PC-3 (cell line): ENCODE measurements around the gene GATA3. TPM values are rescaled to one million over a fixed set of nuclear protein-coding genes. Genes with fewer than 3 reads are reported as not detected.

Source experiments
- ATAC-seq: fragments of 200-7000 bp; cut with Tn5 transposase; 2 replicates; pipeline ENCODE4 v1.9.1; 2020; ENCODE audit warnings: mild to moderate bottlenecking, moderate library complexity
- BruUV-seq: library from RNA; stranded (reverse); fragments of 400-500 nt; replicated peaks from 2 replicates; lab custom pipeline; 2021; lab: Mats Ljungman, UMichigan
- CTCF ChIA-PET: fragments of 300-600 bp; sonication (Branson Sonifier 250); formaldehyde crosslinking; loops from one replicate; lab custom pipeline; 2022; ENCODE audit warnings: antibody characterized with exemption; lab: Charles Lee
- POLR2A ChIA-PET: fragments of 300-600 bp; sonication (Branson Sonifier 250); formaldehyde crosslinking; loops from one replicate; lab custom pipeline; 2022; ENCODE audit warnings: antibody characterized with exemption; ENCODE audit not compliant: unreplicated experiment; lab: Charles Lee
- DNase-seq: peaks from one replicate; pipeline ENCODE4 v3.0.0-alpha.2; 2015
- H2AFZ ChIP-seq: fragments of 300-600 bp; sonication (generic); 2 replicates; pipeline ENCODE4 v1.6.0; 2016; ENCODE audit warnings: antibody characterized with exemption, low read length
- H3F3A ChIP-seq: fragments of 300-600 bp; sonication (generic); one replicate; pipeline ENCODE4 v1.6.0; 2017; ENCODE audit warnings: antibody characterized with exemption, low read length, control low read depth, mild to moderate bottlenecking; ENCODE audit not compliant: unreplicated experiment
- H3K27ac ChIP-seq: fragments of 300-600 bp; sonication (generic); 2 replicates; pipeline ENCODE4 v1.5.1; 2016; ENCODE audit warnings: mild to moderate bottlenecking, low read length
- H3K27me3 ChIP-seq: fragments of 300-600 bp; sonication (generic); 2 replicates; pipeline ENCODE4 v1.6.1; 2016; ENCODE audit warnings: low read length, mixed read lengths
- H3K36me3 ChIP-seq: fragments of 300-600 bp; sonication (generic); 2 replicates; pipeline ENCODE4 v1.6.1; 2016; ENCODE audit warnings: low read depth, mixed run types, low read length, mixed read lengths
- H3K4me1 ChIP-seq: fragments of 300-600 bp; sonication (generic); 2 replicates; pipeline ENCODE4 v1.5.1; 2016; ENCODE audit warnings: low read length; ENCODE audit not compliant: insufficient read depth
- H3K4me2 ChIP-seq: fragments of 300-600 bp; sonication (generic); 2 replicates; pipeline ENCODE4 v1.6.0; 2016; ENCODE audit warnings: low read length
- H3K4me3 ChIP-seq: fragments of 300-600 bp; sonication (generic); 2 replicates; pipeline ENCODE4 v1.5.1; 2016; ENCODE audit warnings: mild to moderate bottlenecking, low read length, mixed read lengths
- H3K79me2 ChIP-seq: fragments of 300-600 bp; sonication (generic); 2 replicates; pipeline ENCODE4 v1.6.1; 2017; ENCODE audit warnings: low read length, mixed read lengths
- H3K9ac ChIP-seq: fragments of 300-600 bp; sonication (generic); 2 replicates; pipeline ENCODE4 v1.6.0; 2016; ENCODE audit warnings: mild to moderate bottlenecking, low read length
- H3K9me2 ChIP-seq: fragments of 300-600 bp; sonication (generic); replicated peaks from 2 replicates; pipeline ENCODE4 v1.6.1; 2016; ENCODE audit warnings: mixed run types, low read length, mixed read lengths
- H3K9me3 ChIP-seq: fragments of 300-600 bp; sonication (generic); 2 replicates; pipeline ENCODE4 v1.6.1; 2016; ENCODE audit warnings: low read length, mixed read lengths
- H4K20me1 ChIP-seq: fragments of 300-600 bp; sonication (generic); 2 replicates; pipeline ENCODE4 v1.6.1; 2016; ENCODE audit warnings: low read length, mixed read lengths
- CTCF ChIP-seq: fragments of 300-600 bp; sonication (generic); conservative IDR thresholded peaks from 2 replicates; pipeline ENCODE4 v1.5.1; 2017; ENCODE audit warnings: antibody characterized with exemption, low read depth, mild to moderate bottlenecking, low read length
- EZH2 ChIP-seq: fragments of 300-600 bp; sonication (generic); IDR thresholded peaks from one replicate; pipeline ENCODE4 v1.6.1; 2017; ENCODE audit warnings: antibody characterized with exemption, mild to moderate bottlenecking, low read length; ENCODE audit not compliant: unreplicated experiment
- EZH2phosphoT487 ChIP-seq: fragments of 300-600 bp; sonication (generic); IDR thresholded peaks from 2 replicates; pipeline ENCODE4 v1.6.1; 2018; ENCODE audit warnings: mild to moderate bottlenecking, antibody characterized with exemption, low read length, borderline replicate concordance
- intact Hi-C: fragments of 100-400 bp; cut with micrococcal nuclease; formaldehyde crosslinking; loops from 2 replicates; pipeline ENCODE4 v1.9.0; 2023
- total RNA-seq: library from RNA; depleted of rRNA; stranded (reverse); fragments of >200 nt; gene quantifications from 2 replicates; pipeline ENCODE4 v1.2.3, GENCODE V29; 2014

GATA3 gene
- total RNA-seq, 1 experiment from 2014 or later = 2.6 TPM

GRCh38 chr10:8032558-8032957 is 21.9 kb upstream of the GATA3 start:
- H3K9ac ChIP-seq = no peak overlapping the region
- H3K4me1 ChIP-seq = no peaks in the 10 kb centered on the region
- ATAC-seq (no peak), DNase-seq (no peak)
- intact Hi-C loops = no loop called here
- no peak overlapping the region for H3K4me2 ChIP-seq
- POLR2A ChIA-PET = no interaction called here
- no peaks in the 10 kb centered on the region for H3K36me3 ChIP-seq
- no peaks in the 10 kb centered on the region for H3K9me2 ChIP-seq
- H2AFZ ChIP-seq = no peak overlapping the region
- H3F3A ChIP-seq = no peaks in the 10 kb centered on the region
- no TSS peak for BruUV-seq
- CTCF ChIA-PET = no interaction called here
- H4K20me1 ChIP-seq = no peaks in the 10 kb centered on the region
- H3K4me3 ChIP-seq = no peak overlapping the region
- no peak overlapping the region for H3K27ac ChIP-seq
- no peaks in the 10 kb centered on the region for H3K79me2 ChIP-seq
- peaks cover 9% of the 10 kb centered on the region; the same call in 1 of the 2 replicates for H3K27me3 ChIP-seq
- no peaks in the 10 kb centered on the region for H3K9me3 ChIP-seq
- TF ChIP-seq EZH2phosphoT487 (no peak), CTCF (no peak), EZH2 (no peak)

DNA sequence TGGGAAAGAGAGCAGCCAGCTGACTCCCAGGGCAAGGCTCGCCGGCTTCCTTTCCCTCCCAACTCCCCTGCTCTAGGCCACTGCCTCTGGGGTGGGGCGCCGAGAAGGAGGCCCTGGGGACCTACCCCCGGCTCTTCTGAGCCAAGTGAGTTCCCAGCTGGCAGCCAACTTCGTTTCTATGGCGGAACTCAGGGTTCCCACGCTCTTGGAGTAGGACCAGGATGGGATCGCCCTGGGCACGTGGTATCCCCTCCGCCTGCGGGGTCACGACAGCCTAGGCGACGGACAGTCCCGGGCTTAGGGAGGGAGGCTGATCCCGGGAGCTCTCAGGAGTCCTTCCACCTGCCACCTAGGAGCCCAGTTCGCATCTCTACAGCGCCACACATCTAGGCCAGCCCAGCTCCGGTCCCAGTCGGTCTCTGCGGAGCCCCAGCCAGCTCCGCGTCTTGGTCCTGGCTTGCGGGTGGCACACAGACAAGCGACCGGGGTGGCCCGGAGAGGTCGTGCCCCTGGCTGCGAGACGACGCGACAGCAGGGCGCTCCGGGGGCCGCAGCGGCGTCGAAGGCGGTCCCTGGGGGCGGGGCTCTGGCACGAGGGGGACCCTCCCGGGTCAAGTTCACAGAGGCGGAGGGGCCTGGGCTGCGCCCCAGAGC is 20.5 kb upstream of the GATA3 start:
- intact Hi-C loops = no loop called here
- TF ChIP-seq EZH2phosphoT487 = no peak
- no peak for TF ChIP-seq CTCF
- no peak for TF ChIP-seq EZH2
- CTCF ChIA-PET = interaction anchor here (0.6 kb wide), 1 partner anchor 9 kb away, joined by 12 read pairs; no protein-coding TSS in a partner anchor
- Histone ChIP-seq H3K4me1 (no peaks in the 10 kb centered on the region), H3F3A (no peaks in the 10 kb centered on the region), H3K27ac (no peak overlapping the region), H3K9me3 (no peaks in the 10 kb centered on the region), H3K9me2 (no peaks in the 10 kb centered on the region), H2AFZ (no peak overlapping the region), H3K9ac (no peak overlapping the region), H4K20me1 (no peaks in the 10 kb centered on the region), H3K36me3 (no peaks in the 10 kb centered on the region), H3K4me3 (no peak overlapping the region), H3K4me2 (no peak overlapping the region), H3K27me3 (peaks cover 20% of the 10 kb centered on the region), H3K79me2 (no peaks in the 10 kb centered on the region)
- no peak for ATAC-seq
- BruUV-seq = no TSS peak
- POLR2A ChIA-PET = no interaction called here
- DNase-seq = no peak

DNA sequence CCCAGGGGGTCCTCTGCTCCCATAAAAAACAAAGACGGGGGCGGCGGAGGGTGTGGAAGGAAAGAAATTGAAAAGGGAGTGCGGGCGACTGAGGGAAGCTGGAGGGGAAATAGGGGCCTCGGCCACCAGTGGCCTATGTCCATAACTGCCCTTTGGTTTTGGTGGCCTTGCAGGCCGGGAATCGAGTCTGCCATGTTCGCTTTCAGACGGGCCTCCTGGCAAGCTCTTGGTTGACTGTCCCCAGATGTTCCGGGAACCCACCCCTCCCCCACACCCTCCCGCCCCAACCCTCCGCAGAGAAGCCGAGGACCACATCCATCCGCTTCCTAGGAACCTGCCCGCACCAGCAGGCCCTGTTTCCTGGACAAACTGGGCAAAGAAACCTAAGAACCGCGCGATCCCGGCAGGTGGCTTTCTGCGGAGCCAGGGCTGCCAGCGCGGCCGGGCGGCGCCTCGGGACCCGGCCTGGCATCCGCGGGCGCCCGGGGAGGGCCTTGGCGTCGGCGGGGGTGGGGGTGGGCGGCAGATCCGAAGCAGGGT is 20.0 kb upstream of the GATA3 start:
- no peak overlapping the region for H3K27ac ChIP-seq
- no peaks in the 10 kb centered on the region for H3K4me1 ChIP-seq
- no peak overlapping the region for H3K4me3 ChIP-seq
- intact Hi-C loops = no loop called here
- no peak for DNase-seq
- CTCF ChIA-PET = no interaction called here
- H3F3A ChIP-seq = no peaks in the 10 kb centered on the region
- TF ChIP-seq EZH2phosphoT487 (no peak), CTCF (no peak), EZH2 (no peak)
- POLR2A ChIA-PET = no interaction called here
- no peak overlapping the region for H3K4me2 ChIP-seq
- no peak for ATAC-seq
- H3K9me2 ChIP-seq = no peaks in the 10 kb centered on the region
- no TSS peak for BruUV-seq
- no peaks in the 10 kb centered on the region for H3K36me3 ChIP-seq
- no peaks in the 10 kb centered on the region for H4K20me1 ChIP-seq
- H3K9me3 ChIP-seq = no peaks in the 10 kb centered on the region
- H3K27me3 ChIP-seq = peaks cover 26% of the 10 kb centered on the region
- no peak overlapping the region for H3K9ac ChIP-seq
- no peak overlapping the region for H2AFZ ChIP-seq
- H3K79me2 ChIP-seq = no peaks in the 10 kb centered on the region
